H1 (cell line): ENCODE measurements around the gene GPR180.

Experiments
- CBX5 ChIP-seq: fragments of 300-800, 300-1000 bp; sonication (generic); IDR thresholded peaks from 2 replicates; pipeline ENCODE4 v1.7.1; 2016; ENCODE audit warnings: antibody characterized with exemption, low read length, low read depth
- HDAC2 ChIP-seq, 2 experiments: fragments of 300-600 bp in 1 of 2; sonication (generic) in 1 of 2; IDR thresholded peaks; 2 replicates each; pipeline ENCODE4 v1.6.1; 2011 to 2012; ENCODE audit warnings: low read depth in 2 of 2, low read length in 2 of 2, mild to moderate bottlenecking in 2 of 2, moderate library complexity in 2 of 2, borderline replicate concordance in 1 of 2, inconsistent platforms in 1 of 2
- RAD21 ChIP-seq, 2 experiments: IDR thresholded peaks in 1 of 2; conservative IDR thresholded peaks in 1 of 2; 2 replicates each; pipeline ENCODE4 v1.6.1; 2011; ENCODE audit warnings: low read depth in 2 of 2, low read length in 2 of 2, improper control_type of control experiment in 1 of 2, inconsistent platforms in 1 of 2, mild to moderate bottlenecking in 1 of 2, moderate library complexity in 1 of 2
- RXRA ChIP-seq: IDR thresholded peaks from 2 replicates; pipeline ENCODE4 v1.6.1; 2011; ENCODE audit warnings: low read depth, mild to moderate bottlenecking, low read length, moderate library complexity; ENCODE audit not compliant: insufficient read depth
- YY1 ChIP-seq: IDR thresholded peaks from 2 replicates; pipeline ENCODE4 v1.6.1; 2011; ENCODE audit warnings: low read depth, mild to moderate bottlenecking, low read length
- ZNF274 ChIP-seq: IDR thresholded peaks from 2 replicates; pipeline ENCODE4 v1.7.0; 2012; ENCODE audit warnings: low read length, borderline replicate concordance; ENCODE audit errors: extremely low read depth
- TF ChIP-seq, protein P1 (sequence below), 3 experiments: IDR thresholded peaks; 1 replicate in 2 of 3; 2 replicates in 1 of 3; pipeline versions ENCODE4 v1.5.1 to v1.6.1; 2011; ENCODE audit warnings: low read length in 3 of 3, mild to moderate bottlenecking in 3 of 3, inconsistent platforms in 2 of 3, low read depth in 1 of 3, moderate library complexity in 1 of 3; ENCODE audit not compliant: insufficient read depth in 1 of 3; ENCODE audit errors: control extremely low read depth in 1 of 3

DNA sequence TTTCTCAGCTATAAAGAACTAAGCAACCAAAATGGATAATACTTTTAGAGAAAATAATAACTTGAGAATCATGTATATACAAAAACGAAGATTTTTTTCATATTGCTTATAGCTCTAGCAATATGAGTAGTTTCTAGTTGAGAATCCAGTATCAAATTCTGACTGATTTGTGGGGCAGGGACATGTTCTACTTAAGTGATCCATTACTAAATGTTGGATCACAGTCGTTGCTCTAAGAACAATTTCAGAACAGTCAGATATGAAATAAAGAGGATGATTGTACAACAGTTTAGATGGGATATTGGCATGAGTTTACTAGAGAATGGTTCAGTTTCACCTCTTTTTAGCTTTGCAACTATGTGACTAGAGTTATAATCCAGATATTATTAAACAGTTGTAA lies 70.7 kb downstream of the GPR180 start:
- TF ChIP-seq HDAC2 (IDR thresholded peaks at IDR 0.05; ENCODE audit: borderline replicate concordance in 1 of 2, low read depth in 2 of 2, low read length in 2 of 2), result no peak
- no peak for TF ChIP-seq RAD21 (IDR thresholded peaks at IDR 0.05 in 1 of 2, conservative IDR thresholded peaks at IDR 0.05 in 1 of 2; ENCODE audit: low read depth in 2 of 2, low read length in 2 of 2)
- TF ChIP-seq, protein P1, sequence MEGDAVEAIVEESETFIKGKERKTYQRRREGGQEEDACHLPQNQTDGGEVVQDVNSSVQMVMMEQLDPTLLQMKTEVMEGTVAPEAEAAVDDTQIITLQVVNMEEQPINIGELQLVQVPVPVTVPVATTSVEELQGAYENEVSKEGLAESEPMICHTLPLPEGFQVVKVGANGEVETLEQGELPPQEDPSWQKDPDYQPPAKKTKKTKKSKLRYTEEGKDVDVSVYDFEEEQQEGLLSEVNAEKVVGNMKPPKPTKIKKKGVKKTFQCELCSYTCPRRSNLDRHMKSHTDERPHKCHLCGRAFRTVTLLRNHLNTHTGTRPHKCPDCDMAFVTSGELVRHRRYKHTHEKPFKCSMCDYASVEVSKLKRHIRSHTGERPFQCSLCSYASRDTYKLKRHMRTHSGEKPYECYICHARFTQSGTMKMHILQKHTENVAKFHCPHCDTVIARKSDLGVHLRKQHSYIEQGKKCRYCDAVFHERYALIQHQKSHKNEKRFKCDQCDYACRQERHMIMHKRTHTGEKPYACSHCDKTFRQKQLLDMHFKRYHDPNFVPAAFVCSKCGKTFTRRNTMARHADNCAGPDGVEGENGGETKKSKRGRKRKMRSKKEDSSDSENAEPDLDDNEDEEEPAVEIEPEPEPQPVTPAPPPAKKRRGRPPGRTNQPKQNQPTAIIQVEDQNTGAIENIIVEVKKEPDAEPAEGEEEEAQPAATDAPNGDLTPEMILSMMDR (IDR thresholded peaks at IDR 0.05; ENCODE audit: control extremely low read depth in 1 of 3, insufficient read depth in 1 of 3, low read depth in 1 of 3, low read length in 3 of 3), result no peak
- TF ChIP-seq YY1, result no peak
- no peak for TF ChIP-seq CBX5
- TF ChIP-seq RXRA, result no peak
- no peak for TF ChIP-seq ZNF274
